ENCODE measurements around the gene PI4K2B. TPM values are rescaled to one million over a fixed set of nuclear protein-coding genes. Genes with fewer than 3 reads are reported as not detected.

PI4K2B gene
- total RNA-seq (2016; rRNA removed; fragmentation: Illumina TruSeq; extraction: Trizol) (25.8 and 40.8 TPM in 2 replicates), polyA plus RNA-seq (2011; rRNA removed) (5.4 and 6.9 TPM in 2 replicates), polyA minus RNA-seq (2011; rRNA and poly(A)+ RNA removed; ENCODE audit: low replicate concordance) (2.6 and 3.4 TPM in 2 replicates), Bru-seq, nascent RNA (percentile 87 among the genes with signal in this experiment), BruChase-seq, experiment 1, labeled RNA remaining after a 6-hour chase (percentile 97 among the genes with signal in this experiment), BruChase-seq, experiment 2, labeled RNA remaining after a 2-hour chase (percentile 96 among the genes with signal in this experiment)
- total RNA-seq (2016; cell fraction: cytosol; rRNA removed; fragmentation: Illumina TruSeq; extraction: Trizol; ENCODE audit: low read depth) = 3.7 and 4.1 TPM in 2 replicates
- total RNA-seq (2016; cell fraction: insoluble cytoplasmic fraction; rRNA removed; fragmentation: Illumina TruSeq; extraction: Trizol) = 24.9 and 40.9 TPM in 2 replicates
- total RNA-seq (2016; cell fraction: membrane; rRNA removed; fragmentation: Illumina TruSeq; extraction: Trizol) = 17.4 and 21.4 TPM in 2 replicates
- 17.9 and 19.5 TPM in 2 replicates for total RNA-seq (2016; cell fraction: nucleus; rRNA removed; fragmentation: Illumina TruSeq; extraction: Trizol)
- polyA plus RNA-seq (2011; cell fraction: cytosol; rRNA removed) = 2.4 and 3.7 TPM in 2 replicates
- 2.4 TPM in 2 replicates for polyA plus RNA-seq (2011; cell fraction: nucleus; rRNA removed)
- 8.6 and 12.2 TPM in 2 replicates for polyA plus RNA-seq (2012)
- polyA plus RNA-seq (2016; cell fraction: cytosol; fragmentation: Illumina TruSeq; extraction: Trizol; ENCODE audit: low read depth) = 2.3 and 2.7 TPM in 2 replicates
- polyA plus RNA-seq (2016; cell fraction: insoluble cytoplasmic fraction; fragmentation: Illumina TruSeq; extraction: Trizol; ENCODE audit: low read depth) = 43.6 and 50.6 TPM in 2 replicates
- polyA plus RNA-seq (2016; cell fraction: membrane; fragmentation: Illumina TruSeq; extraction: Trizol; ENCODE audit: low read depth) = 11.4 and 12.6 TPM in 2 replicates
- 20.1 and 21.9 TPM in 2 replicates for polyA plus RNA-seq (2016; cell fraction: nucleus; fragmentation: Illumina TruSeq; extraction: Trizol; ENCODE audit: insufficient read depth, low read depth)
- 3.4 and 6.0 TPM in 2 replicates for polyA minus RNA-seq (2011; cell fraction: cytosol; rRNA and poly(A)+ RNA removed)
- 8.8 and 9.7 TPM in 2 replicates for polyA minus RNA-seq (2011; cell fraction: nucleus; rRNA and poly(A)+ RNA removed)
- long read RNA-seq, experiment 1, partial matches to known transcripts = 1 of 2 reads
- long read RNA-seq, experiment 1, other reads (novel, unspliced or antisense) = 0 of 2 reads
- long read RNA-seq, experiment 2, partial matches to known transcripts = 0 of 22 reads
- long read RNA-seq, experiment 2, other reads (novel, unspliced or antisense) = 22 of 22 reads

DNA sequence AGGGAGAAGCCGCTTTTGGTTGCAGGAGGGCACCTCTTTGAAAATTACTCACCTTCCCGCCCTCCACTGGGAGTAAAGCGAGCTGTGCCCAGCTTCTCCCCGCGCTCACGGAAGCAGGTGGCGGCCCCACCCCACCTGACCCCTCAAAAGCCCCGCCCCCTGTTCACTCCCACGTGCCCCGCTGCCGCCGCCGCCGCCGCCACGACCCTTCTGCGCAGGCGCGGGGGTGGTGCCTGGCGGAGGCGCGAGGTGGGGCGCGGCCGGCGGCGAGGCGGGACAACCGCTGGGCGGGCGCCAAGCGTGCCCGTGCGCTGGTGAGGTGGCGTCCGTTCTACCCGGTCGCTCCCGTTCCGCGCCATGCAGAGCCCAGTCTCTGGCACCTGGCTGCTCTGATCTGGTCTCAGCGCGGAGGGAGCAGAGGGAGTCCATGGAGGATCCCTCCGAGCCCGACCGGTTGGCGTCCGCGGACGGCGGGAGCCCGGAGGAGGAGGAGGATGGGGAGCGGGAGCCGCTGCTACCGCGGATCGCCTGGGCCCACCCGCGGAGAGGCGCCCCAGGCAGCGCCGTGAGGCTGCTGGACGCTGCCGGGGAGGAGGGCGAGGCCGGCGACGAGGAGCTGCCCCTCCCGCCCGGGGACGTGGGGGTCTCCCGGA is at the start of gene PI4K2B:
Gene PI4K2B, plus strand, starts transcription at position 297 of the 653 bp plus-strand sequence. Its CDS starts 131 bp downstream, at position 428.
- CTCF ChIA-PET (ENCODE audit: low intra/inter-chr PET ratio, low total read pairs) = no interaction called here
- Histone ChIP-seq H3K4me2 (ENCODE audit: low read depth, low read length) (peak within 1 kb of the TSS; percentile 78), H3K9me3 (ENCODE audit: low read length) (no peaks in the 10 kb centered on the region), H3K27ac (ENCODE audit: extremely low read length, insufficient read depth, low read length) (peak within 1 kb of the TSS; percentile 79), H3K27me3 (ENCODE audit: control insufficient read depth in 1 of 2, insufficient read depth in 2 of 2, low read length in 2 of 2) (no peaks in the 10 kb centered on the region; a peak in 1 of 5 replicates), H4K20me1 (ENCODE audit: insufficient read depth, low read length) (no peaks in the 10 kb centered on the region), H3K36me3 (replicated peaks in 1 of 2; ENCODE audit: control insufficient read depth in 1 of 2, insufficient read depth in 2 of 2, low read length in 2 of 2) (peaks cover 0 to 1% of the 10 kb centered on the region in 2 experiments; a peak in 1 of 5 replicates), H3K79me2 (ENCODE audit: insufficient read depth, low read length) (peaks cover 35% of the 10 kb centered on the region), H3K4me3 (replicated peaks in 1 of 3; ENCODE audit: insufficient read depth in 1 of 3, low read depth in 2 of 3, low read length in 3 of 3) (peak within 1 kb of the TSS; percentile 84 to 98 (median 91)), H3K9ac (ENCODE audit: insufficient read depth, low read depth, low read length) (peak within 1 kb of the TSS; percentile 97), H3K4me1 (ENCODE audit: insufficient read depth, low read length) (peaks cover 37% of the 10 kb centered on the region), H2AFZ (ENCODE audit: low read length) (peak within 1 kb of the TSS; percentile 70)
- WGBS (ENCODE audit: low lambda C conversion rate) = 4% methylated on average over 10 of the region's 72 CpGs
- POLR2A ChIA-PET = interaction anchor here (0.6 to 4.4 kb wide), 6 partner anchors 38 to 139 kb away, joined by 3 to 30 read pairs (median 4); partner anchors contain the start of genes SEPSECS and ZCCHC4
- no TSS peak for BruUV-seq (replicated peaks)
- no peak for FAIRE-seq
- peak; percentile 82 for DNase-seq (ENCODE audit: low spot score)
- ATAC-seq = peak; percentile 91
- in situ Hi-C loops (cut with HindIII; ENCODE audit: extremely low pct_ligation_motif_present, low pct_unique_long_range_greater_than_20kb) (no loop called here), intact Hi-C loops (cut with micrococcal nuclease; ENCODE audit: unreplicated experiment) (loop anchor here (2.0 to 10.0 kb wide), 4 partner anchors 55 to 141 kb away; partner anchors contain the start of genes ANAPC4, SEPSECS and ZCCHC4)
- no peak for TF ChIP-seq ZNF597 (CRISPR knock-in tag; IDR thresholded peaks at IDR 0.05)
- TF ChIP-seq, protein P1, sequence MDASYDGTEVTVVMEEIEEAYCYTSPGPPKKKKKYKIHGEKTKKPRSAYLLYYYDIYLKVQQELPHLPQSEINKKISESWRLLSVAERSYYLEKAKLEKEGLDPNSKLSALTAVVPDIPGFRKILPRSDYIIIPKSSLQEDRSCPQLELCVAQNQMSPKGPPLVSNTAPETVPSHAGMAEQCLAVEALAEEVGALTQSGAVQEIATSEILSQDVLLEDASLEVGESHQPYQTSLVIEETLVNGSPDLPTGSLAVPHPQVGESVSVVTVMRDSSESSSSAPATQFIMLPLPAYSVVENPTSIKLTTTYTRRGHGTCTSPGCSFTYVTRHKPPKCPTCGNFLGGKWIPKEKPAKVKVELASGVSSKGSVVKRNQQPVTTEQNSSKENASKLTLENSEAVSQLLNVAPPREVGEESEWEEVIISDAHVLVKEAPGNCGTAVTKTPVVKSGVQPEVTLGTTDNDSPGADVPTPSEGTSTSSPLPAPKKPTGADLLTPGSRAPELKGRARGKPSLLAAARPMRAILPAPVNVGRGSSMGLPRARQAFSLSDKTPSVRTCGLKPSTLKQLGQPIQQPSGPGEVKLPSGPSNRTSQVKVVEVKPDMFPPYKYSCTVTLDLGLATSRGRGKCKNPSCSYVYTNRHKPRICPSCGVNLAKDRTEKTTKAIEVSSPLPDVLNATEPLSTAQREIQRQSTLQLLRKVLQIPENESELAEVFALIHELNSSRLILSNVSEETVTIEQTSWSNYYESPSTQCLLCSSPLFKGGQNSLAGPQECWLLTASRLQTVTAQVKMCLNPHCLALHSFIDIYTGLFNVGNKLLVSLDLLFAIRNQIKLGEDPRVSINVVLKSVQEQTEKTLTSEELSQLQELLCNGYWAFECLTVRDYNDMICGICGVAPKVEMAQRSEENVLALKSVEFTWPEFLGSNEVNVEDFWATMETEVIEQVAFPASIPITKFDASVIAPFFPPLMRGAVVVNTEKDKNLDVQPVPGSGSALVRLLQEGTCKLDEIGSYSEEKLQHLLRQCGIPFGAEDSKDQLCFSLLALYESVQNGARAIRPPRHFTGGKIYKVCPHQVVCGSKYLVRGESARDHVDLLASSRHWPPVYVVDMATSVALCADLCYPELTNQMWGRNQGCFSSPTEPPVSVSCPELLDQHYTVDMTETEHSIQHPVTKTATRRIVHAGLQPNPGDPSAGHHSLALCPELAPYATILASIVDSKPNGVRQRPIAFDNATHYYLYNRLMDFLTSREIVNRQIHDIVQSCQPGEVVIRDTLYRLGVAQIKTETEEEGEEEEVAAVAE (CRISPR knock-in tag; IDR thresholded peaks at IDR 0.05; ENCODE audit: borderline replicate concordance) = no peak
- TF ChIP-seq ZNF33B (CRISPR knock-in tag; IDR thresholded peaks at IDR 0.05) = no peak
- no peak for TF ChIP-seq ZKSCAN1 (IDR thresholded peaks at IDR 0.05; ENCODE audit: low read length)
- no peak for TF ChIP-seq SCMH1 (CRISPR knock-in tag; IDR thresholded peaks at IDR 0.05; ENCODE audit: borderline replicate concordance)
- no peak for TF ChIP-seq REL (CRISPR knock-in tag; conservative IDR thresholded peaks at IDR 0.05)
- TF ChIP-seq HIC2 (CRISPR knock-in tag; IDR thresholded peaks at IDR 0.05; ENCODE audit: low read depth) = no peak
- peak; percentile 39; the same call in 1 of the 2 replicates for TF ChIP-seq ZNF446 (CRISPR knock-in tag; IDR thresholded peaks at IDR 0.05)
- TF ChIP-seq HOXA7 (CRISPR knock-in tag; IDR thresholded peaks at IDR 0.05) = no peak

All from HepG2 (cell line).